Measurements from ENCODE around the gene CLEC4C.

Gene CLEC4C

DNA sequence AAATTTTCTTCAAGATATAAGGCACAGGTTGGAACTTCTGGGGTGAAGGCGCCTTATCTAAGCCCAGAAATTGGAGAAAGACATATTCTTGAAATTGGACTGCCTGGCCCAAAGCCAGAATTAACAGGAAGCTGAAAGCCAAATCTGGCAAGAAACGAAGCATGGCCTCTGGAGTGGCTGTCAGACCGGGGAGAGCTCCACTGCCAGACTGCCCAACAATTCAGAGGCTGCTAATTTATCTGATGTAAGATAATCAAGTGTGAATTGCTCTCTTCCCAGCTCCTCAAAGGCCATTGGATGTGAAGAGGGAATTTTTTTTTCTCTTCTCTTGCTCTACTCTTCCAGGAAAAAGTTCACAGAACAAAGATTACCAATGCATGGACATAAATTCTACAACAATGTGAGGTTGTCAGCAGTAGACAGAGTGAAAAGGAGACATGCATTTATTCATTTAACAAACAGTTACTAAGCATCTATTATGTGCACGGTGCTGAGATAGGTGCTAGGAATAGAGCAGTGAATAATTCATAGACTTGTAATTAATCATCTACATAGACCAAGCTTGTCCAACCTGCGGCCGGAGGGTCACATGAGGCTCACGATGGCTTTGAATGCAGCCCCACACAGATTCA is 51.5 kb downstream of the CLEC4C start, which contains the start of gene GDF3:
TSS of gene GDF3 (minus strand) at position 210 of the 632 bp plus-strand sequence. CDS start at position 163, 47 bp downstream.
- Histone ChIP-seq H3K27ac (ENCODE audit: extremely low read depth, low read depth, low read length) (no peak within 1 kb of the TSS), H3K36me3 (ENCODE audit: control insufficient read depth in 2 of 2, insufficient read depth in 1 of 2, low read length in 2 of 2) (no peaks in the 10 kb centered on the region), H3K4me1 (ENCODE audit: control insufficient read depth, insufficient read depth, low read length) (peaks cover 5% of the 10 kb centered on the region), H3K9me3 (ENCODE audit: control insufficient read depth, insufficient read depth, low read depth, low read length) (no peaks in the 10 kb centered on the region), H3K4me3 (ENCODE audit: low read depth, low read length) (no peak within 1 kb of the TSS)
- ChIA-PET POLR2A (no interaction called here), CTCF (interaction anchor here (0.5 to 0.7 kb wide), 3 partner anchors 10 to 101 kb away, joined by 3 read pairs; no protein-coding TSS in a partner anchor)
- TF ChIP-seq ZNF18 (tag by site-specific recombination; IDR thresholded peaks at IDR 0.05) (peak; percentile 26; the same call in 1 of the 2 replicates), FEZF1 (tag by site-specific recombination; IDR thresholded peaks at IDR 0.05) (no peak)

DNA sequence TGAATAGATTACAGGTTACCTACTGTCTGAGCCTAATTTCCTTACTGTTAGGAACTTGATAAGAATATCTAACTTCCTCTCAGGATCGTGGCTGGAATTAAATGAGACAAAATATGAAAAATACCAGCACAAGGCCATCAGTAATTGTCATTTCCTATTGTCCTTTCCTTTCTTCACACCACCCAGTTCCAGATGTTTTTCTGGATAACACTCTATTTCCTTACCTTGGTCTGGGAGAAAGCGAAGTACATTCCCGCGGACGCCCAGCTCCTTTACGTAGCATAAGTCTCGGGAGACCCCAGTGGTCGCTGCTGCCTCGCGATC is 52.0 kb downstream of the CLEC4C start:
- ChIA-PET CTCF (interaction anchor here (0.5 to 0.7 kb wide), 3 partner anchors 10 to 102 kb away, joined by 3 read pairs; no protein-coding TSS in a partner anchor), POLR2A (no interaction called here)
- H3K4me3 ChIP-seq (ENCODE audit: low read depth, low read length), result no peak overlapping the region
- H3K27ac ChIP-seq (ENCODE audit: extremely low read depth, low read depth, low read length), result no peak overlapping the region
- H3K9me3 ChIP-seq (ENCODE audit: control insufficient read depth, insufficient read depth, low read depth, low read length), result no peaks in the 10 kb centered on the region
- peaks cover 5% of the 10 kb centered on the region for H3K4me1 ChIP-seq (ENCODE audit: control insufficient read depth, insufficient read depth, low read length)
- no peaks in the 10 kb centered on the region for H3K36me3 ChIP-seq (ENCODE audit: control insufficient read depth in 2 of 2, insufficient read depth in 1 of 2, low read length in 2 of 2)
- no peak for TF ChIP-seq YY2 (tag by site-specific recombination; IDR thresholded peaks at IDR 0.05)
- TF ChIP-seq, protein P1, sequence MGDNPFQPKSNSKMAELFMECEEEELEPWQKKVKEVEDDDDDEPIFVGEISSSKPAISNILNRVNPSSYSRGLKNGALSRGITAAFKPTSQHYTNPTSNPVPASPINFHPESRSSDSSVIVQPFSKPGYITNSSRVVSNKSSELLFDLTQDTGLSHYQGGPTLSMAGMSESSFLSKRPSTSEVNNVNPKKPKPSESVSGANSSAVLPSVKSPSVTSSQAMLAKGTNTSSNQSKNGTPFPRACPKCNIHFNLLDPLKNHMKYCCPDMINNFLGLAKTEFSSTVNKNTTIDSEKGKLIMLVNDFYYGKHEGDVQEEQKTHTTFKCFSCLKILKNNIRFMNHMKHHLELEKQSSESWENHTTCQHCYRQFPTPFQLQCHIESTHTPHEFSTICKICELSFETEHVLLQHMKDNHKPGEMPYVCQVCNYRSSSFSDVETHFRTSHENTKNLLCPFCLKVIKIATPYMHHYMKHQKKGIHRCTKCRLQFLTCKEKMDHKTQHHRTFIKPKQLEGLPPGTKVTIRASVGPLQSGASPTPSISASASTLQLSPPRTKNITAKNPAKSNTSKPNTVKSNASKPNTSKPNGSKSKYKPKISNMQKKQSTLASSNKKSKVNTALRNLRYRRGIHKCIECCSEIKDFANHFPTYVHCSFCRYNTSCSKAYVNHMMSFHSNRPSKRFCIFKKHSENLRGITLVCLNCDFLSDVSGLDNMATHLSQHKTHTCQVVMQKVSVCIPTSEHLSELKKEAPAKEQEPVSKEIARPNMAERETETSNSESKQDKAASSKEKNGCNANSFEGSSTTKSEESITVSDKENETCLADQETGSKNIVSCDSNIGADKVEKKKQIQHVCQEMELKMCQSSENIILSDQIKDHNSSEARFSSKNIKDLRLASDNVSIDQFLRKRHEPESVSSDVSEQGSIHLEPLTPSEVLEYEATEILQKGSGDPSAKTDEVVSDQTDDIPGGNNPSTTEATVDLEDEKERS (tag by site-specific recombination; IDR thresholded peaks at IDR 0.05), result no peak
- TF ChIP-seq ZIC2 (tag by site-specific recombination; IDR thresholded peaks at IDR 0.05), result no peak
- no peak for TF ChIP-seq ZNF148 (tag by site-specific recombination; IDR thresholded peaks at IDR 0.05; ENCODE audit: borderline replicate concordance)
- no peak for TF ChIP-seq ZNF549 (tag by site-specific recombination; IDR thresholded peaks at IDR 0.05)
- TF ChIP-seq, protein P2, sequence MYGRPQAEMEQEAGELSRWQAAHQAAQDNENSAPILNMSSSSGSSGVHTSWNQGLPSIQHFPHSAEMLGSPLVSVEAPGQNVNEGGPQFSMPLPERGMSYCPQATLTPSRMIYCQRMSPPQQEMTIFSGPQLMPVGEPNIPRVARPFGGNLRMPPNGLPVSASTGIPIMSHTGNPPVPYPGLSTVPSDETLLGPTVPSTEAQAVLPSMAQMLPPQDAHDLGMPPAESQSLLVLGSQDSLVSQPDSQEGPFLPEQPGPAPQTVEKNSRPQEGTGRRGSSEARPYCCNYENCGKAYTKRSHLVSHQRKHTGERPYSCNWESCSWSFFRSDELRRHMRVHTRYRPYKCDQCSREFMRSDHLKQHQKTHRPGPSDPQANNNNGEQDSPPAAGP (tag by site-specific recombination; IDR thresholded peaks at IDR 0.05), result no peak
- TF ChIP-seq ZBTB44 (tag by site-specific recombination; IDR thresholded peaks at IDR 0.05), result no peak
- no peak for TF ChIP-seq ZBTB21 (tag by site-specific recombination; IDR thresholded peaks at IDR 0.05)
- no peak for TF ChIP-seq ZNF174 (tag by site-specific recombination; IDR thresholded peaks at IDR 0.05)
- TF ChIP-seq ZNF530 (tag by site-specific recombination; IDR thresholded peaks at IDR 0.05; ENCODE audit: low read depth), result no peak
- no peak for TF ChIP-seq PRDM6 (tag by site-specific recombination; IDR thresholded peaks at IDR 0.05)
- TF ChIP-seq ZNF560 (tag by site-specific recombination; IDR thresholded peaks at IDR 0.05; ENCODE audit: borderline replicate concordance), result no peak
- no peak for TF ChIP-seq ZSCAN30 (tag by site-specific recombination; IDR thresholded peaks at IDR 0.05)
- no peak for TF ChIP-seq HOXC10 (CRISPR knock-in tag; IDR thresholded peaks at IDR 0.05)
- TF ChIP-seq ZNF600 (tag by site-specific recombination; IDR thresholded peaks at IDR 0.05), result no peak
- no peak for TF ChIP-seq ZNF561 (tag by site-specific recombination; IDR thresholded peaks at IDR 0.05; ENCODE audit: borderline replicate concordance)
- no peak for TF ChIP-seq KLF1 (tag by site-specific recombination; IDR thresholded peaks at IDR 0.05)
- TF ChIP-seq, protein P3, sequence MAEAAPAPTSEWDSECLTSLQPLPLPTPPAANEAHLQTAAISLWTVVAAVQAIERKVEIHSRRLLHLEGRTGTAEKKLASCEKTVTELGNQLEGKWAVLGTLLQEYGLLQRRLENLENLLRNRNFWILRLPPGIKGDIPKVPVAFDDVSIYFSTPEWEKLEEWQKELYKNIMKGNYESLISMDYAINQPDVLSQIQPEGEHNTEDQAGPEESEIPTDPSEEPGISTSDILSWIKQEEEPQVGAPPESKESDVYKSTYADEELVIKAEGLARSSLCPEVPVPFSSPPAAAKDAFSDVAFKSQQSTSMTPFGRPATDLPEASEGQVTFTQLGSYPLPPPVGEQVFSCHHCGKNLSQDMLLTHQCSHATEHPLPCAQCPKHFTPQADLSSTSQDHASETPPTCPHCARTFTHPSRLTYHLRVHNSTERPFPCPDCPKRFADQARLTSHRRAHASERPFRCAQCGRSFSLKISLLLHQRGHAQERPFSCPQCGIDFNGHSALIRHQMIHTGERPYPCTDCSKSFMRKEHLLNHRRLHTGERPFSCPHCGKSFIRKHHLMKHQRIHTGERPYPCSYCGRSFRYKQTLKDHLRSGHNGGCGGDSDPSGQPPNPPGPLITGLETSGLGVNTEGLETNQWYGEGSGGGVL (tag by site-specific recombination; IDR thresholded peaks at IDR 0.05), result no peak

Measured in HEK293 (cell line).